K562 (cell line): ENCODE results near the gene MBNL1. TPM values are rescaled to one million over a fixed set of nuclear protein-coding genes. Genes with fewer than 3 reads are reported as not detected.
A peak's percentile ranks its signal among the peaks of the same experiment; 100 is the strongest.

Experiments used
- ATAC-seq: fragments of 200-7000 bp; cut with Tn5 transposase; 3 replicates; pipeline ENCODE4 v1.9.1; 2020; ENCODE audit warnings: moderate library complexity
- BruUV-seq: library from RNA; stranded (reverse); fragments of 400-500 nt; replicated peaks from 2 replicates; lab custom pipeline; 2021; lab: Mats Ljungman, UMichigan
- CTCF ChIA-PET: fragments of 300-600 bp; formaldehyde crosslinking; extraction: SDS; loops from one replicate; lab custom pipeline; 2021; ENCODE audit warnings: low intra/inter-chr PET ratio; lab: Yijun Ruan, JAX
- POLR2A ChIA-PET: fragments of 300-600, 350-650 bp; sonication (Branson Sonifier 250); formaldehyde crosslinking; extraction: SDS; loops from one replicate; lab custom pipeline; 2021; ENCODE audit warnings: antibody characterized with exemption, inconsistent platforms; lab: Yijun Ruan, JAX
- DNase-seq, 4 experiments: peaks; one replicate each; pipeline versions ENCODE4 v3.0.0 to v3.0.0-alpha.2; 2011 to 2018; ENCODE audit warnings: low spot score in 3 of 4, mixed read lengths in 3 of 4; ENCODE audit errors: extremely low read depth in 1 of 4
- FAIRE-seq: peaks from 2 replicates; lab custom pipeline; 2011; peaks lifted over from hg19 to GRCh38; lab: Jason Lieb, UNC
- H2AFZ ChIP-seq: 2 replicates; pipeline ENCODE4 v1.6.0; 2011; ENCODE audit warnings: low read depth, low read length, control low read depth, inconsistent platforms
- H3K27ac ChIP-seq: fragments of 200-600 bp; 3 replicates; pipeline ENCODE4 v1.8.0; 2011; ENCODE audit warnings: low read depth, mild to moderate bottlenecking, control low read depth, inconsistent platforms, low read length, moderate library complexity, mixed read lengths; ENCODE audit errors: extremely low read depth
- H3K27me3 ChIP-seq, 2 experiments: fragments of 300-600 bp in 1 of 2; 2 replicates in 1 of 2; 3 replicates in 1 of 2; pipeline versions ENCODE4 v1.6.0 to v1.8.0; 2011; ENCODE audit warnings: inconsistent platforms in 2 of 2, low read length in 2 of 2, mild to moderate bottlenecking in 1 of 2, mixed read lengths in 1 of 2, moderate library complexity in 1 of 2; ENCODE audit not compliant: control insufficient read depth in 2 of 2, insufficient read depth in 2 of 2
- H3K36me3 ChIP-seq: fragments of 300-600 bp; 3 replicates; pipeline ENCODE4 v1.8.0; 2011; ENCODE audit warnings: mild to moderate bottlenecking, low read length, inconsistent platforms; ENCODE audit not compliant: control insufficient read depth, insufficient read depth
- H3K4me1 ChIP-seq, 2 experiments: fragments of 200-600 bp in 1 of 2; replicated peaks in 1 of 2; 2 replicates in 1 of 2; 3 replicates in 1 of 2; pipeline versions ENCODE4 v1.5.1 to v1.8.0; 2011; ENCODE audit warnings: inconsistent platforms in 2 of 2, low read length in 2 of 2, mild to moderate bottlenecking in 1 of 2, mixed read lengths in 1 of 2, moderate library complexity in 1 of 2; ENCODE audit not compliant: control insufficient read depth in 2 of 2, insufficient read depth in 2 of 2
- H3K4me2 ChIP-seq: 2 replicates; pipeline ENCODE4 v1.6.1; 2011; ENCODE audit warnings: low read length, control low read depth, inconsistent platforms, mixed read lengths; ENCODE audit not compliant: insufficient read depth
- H3K4me3 ChIP-seq: fragments of 200-600 bp; sonication (generic), shearing (Covaris generic); 2 replicates; pipeline ENCODE4 v1.5.1; 2016; ENCODE audit warnings: control low read depth, inconsistent platforms
- H3K79me2 ChIP-seq: fragments of 200-600 bp; 3 replicates; pipeline ENCODE4 v1.8.0; 2011; ENCODE audit warnings: low read length, inconsistent platforms; ENCODE audit not compliant: control insufficient read depth, insufficient read depth
- H3K9ac ChIP-seq, 2 experiments: 2 replicates each; pipeline versions ENCODE4 v1.6.0 to v1.6.1; 2011; ENCODE audit warnings: low read depth in 2 of 2, low read length in 2 of 2, control low read depth in 1 of 2, inconsistent platforms in 1 of 2, mild to moderate bottlenecking in 1 of 2, mixed read lengths in 1 of 2; ENCODE audit not compliant: insufficient read depth in 1 of 2
- H3K9me1 ChIP-seq: one replicate; pipeline ENCODE4 v1.6.0; 2011; ENCODE audit warnings: inconsistent platforms, mild to moderate bottlenecking, low read length, moderate library complexity; ENCODE audit not compliant: control insufficient read depth, insufficient read depth
- H3K9me3 ChIP-seq: replicated peaks from 2 replicates; pipeline ENCODE4 v1.5.1; 2011; ENCODE audit warnings: low read depth, low read length, inconsistent platforms; ENCODE audit not compliant: control insufficient read depth, insufficient read depth
- H4K20me1 ChIP-seq: replicated peaks from 2 replicates; pipeline ENCODE4 v1.6.1; 2011; ENCODE audit warnings: low read length, inconsistent platforms, mixed read lengths; ENCODE audit not compliant: control insufficient read depth, insufficient read depth
- AFF1 ChIP-seq, 2 experiments: fragments of 450-650 bp; IDR thresholded peaks; 2 replicates each; pipeline ENCODE4 v1.6.1; 2018; ENCODE audit warnings: mild to moderate bottlenecking in 2 of 2, low read depth in 1 of 2; ENCODE audit not compliant: partially characterized antibody in 2 of 2
- ELF1 ChIP-seq: fragments of 200-800 bp; sonication (Bioruptor generic); IDR thresholded peaks from 2 replicates; pipeline ENCODE4 v1.6.1; 2016; ENCODE audit warnings: missing genetic modification characterization, missing compliant biosample characterization
- GTF2E2 ChIP-seq: fragments of 200-800 bp; sonication (Bioruptor generic); IDR thresholded peaks from 2 replicates; pipeline ENCODE4 v1.6.1; 2016; ENCODE audit warnings: missing genetic modification characterization, missing compliant biosample characterization
- HMBOX1 ChIP-seq: sonication (generic); IDR thresholded peaks from 2 replicates; pipeline ENCODE4 v1.6.1; 2016
- IRF1 ChIP-seq: sonication (generic); formaldehyde crosslinking; IDR thresholded peaks from 2 replicates; pipeline ENCODE4 v1.8.0; 2022; ENCODE audit warnings: missing genetic modification reagents, mild to moderate bottlenecking, borderline replicate concordance
- NFXL1 ChIP-seq: fragments of 450-650 bp; formaldehyde crosslinking; IDR thresholded peaks from 2 replicates; pipeline ENCODE4 v1.4.0; 2021; ENCODE audit warnings: mild to moderate bottlenecking
- SRSF3 ChIP-seq: fragments of 200-400 bp; formaldehyde crosslinking; IDR thresholded peaks from 2 replicates; pipeline ENCODE4 v1.6.1; 2016; ENCODE audit warnings: mild to moderate bottlenecking, low read length, moderate library complexity; ENCODE audit not compliant: insufficient read depth
- ZNF212 ChIP-seq: fragments of 450-650 bp; formaldehyde crosslinking; IDR thresholded peaks from 2 replicates; pipeline ENCODE4 v1.4.0; 2020; ENCODE audit warnings: mild to moderate bottlenecking
- whole genome bisulfite sequencing: fragments of 100-300 bp; shearing (Covaris generic); methylation state at CpG from one replicate; pipeline ENCODE4 v1.1.6; 2016; ENCODE audit warnings: low coverage, mixed read lengths; ENCODE audit not compliant: insufficient coverage; ENCODE audit errors: missing lambda C conversion rate; 5-methylcytosine and 5-hydroxymethylcytosine counted together
- in situ Hi-C: fragments of 300-500 bp; cut with MboI; formaldehyde crosslinking; loops from 4 replicates; pipeline ENCODE4 v1.15.0; 2018; ENCODE audit warnings: inconsistent platforms, mixed read lengths
- intact Hi-C: fragments of 100-400 bp; cut with micrococcal nuclease; formaldehyde crosslinking; loops from 2 replicates; pipeline ENCODE4 v1.14.2; 2022
- polyA plus RNA-seq, 8 experiments: library from polyadenylated mRNA; depleted of rRNA in 4 of 8; stranded (reverse) in 5 of 8; unstranded in 3 of 8; fragments of >200 nt; fragmentation: Nextera tagmentation in 2 of 8; fragmentation: Illumina TruSeq in 1 of 8; extraction: Ambion mirVana in 2 of 8; extraction: Trizol in 1 of 8; gene quantifications; 2 replicates each; pipeline versions ENCODE4 v1.2.1 to v1.2.3, GENCODE V29; 2011 to 2014; ENCODE audit warnings: inconsistent platforms in 1 of 8, missing spikeins in 1 of 8
- total RNA-seq, 7 experiments: library from RNA; depleted of rRNA in 6 of 7; stranded (reverse); fragments of >200 nt in 6 of 7; fragmentation: Illumina TruSeq in 2 of 7; extraction: Trizol in 2 of 7; gene quantifications; 2 replicates each; pipeline versions ENCODE4 v1.2.1 to v1.2.3, GENCODE V29; 2011 to 2021; ENCODE audit warnings: low replicate concordance in 1 of 7

The MBNL1 gene
- total and polyA plus RNA-seq, 9 of the 15 experiments (the other 6 are each of a cell fraction or from before 2014, with no cell fraction given), result 70.3 to 243 (median 220) TPM

GRCh38 chr3:152267831-152268554 lies 736 bp upstream of the MBNL1 start (continued):
- no peak for TF ChIP-seq HMBOX1
- TF ChIP-seq SRSF3, result no peak
- TF ChIP-seq ZNF212, result no peak

- H3K4me2 ChIP-seq, result peak overlapping the region; percentile 82
- peak; percentile 23 for ATAC-seq
- POLR2A ChIA-PET, result interaction anchor here (0.7 to 4.9 kb wide), 16 partner anchors 10 to 197 kb away, joined by 3 to 35 read pairs (median 4); no protein-coding TSS in a partner anchor
- H4K20me1 ChIP-seq, result no peaks in the 10 kb centered on the region
- no peaks in the 10 kb centered on the region for H3K9me3 ChIP-seq
- peak overlapping the region; percentile 91 to 94 for H3K9ac ChIP-seq
- CTCF ChIA-PET, result no interaction called here
- H3K4me1 ChIP-seq, result peaks cover 12 to 22% of the 10 kb centered on the region in 2 experiments; a peak in 4 of 5 replicates
- H3K27ac ChIP-seq, result peak overlapping the region; percentile 96
- DNase-seq, result peak; percentile 35 to 60 (median 56)
- intact Hi-C loops, result no loop called here
- peaks cover 98% of the 10 kb centered on the region for H3K79me2 ChIP-seq
- FAIRE-seq, result no peak
- peaks cover 13% of the 10 kb centered on the region; the same call in 2 of the 3 replicates for H3K36me3 ChIP-seq
- H2AFZ ChIP-seq, result peak overlapping the region; percentile 35
- WGBS, result under 1% methylated on average over 36 of the region's 56 CpGs
- in situ Hi-C loops, result no loop called here
- H3K27me3 ChIP-seq, result no peaks in the 10 kb centered on the region
- TSS peak; percentile 58 for BruUV-seq
- H3K4me3 ChIP-seq, result peak overlapping the region; percentile 75
- H3K9me1 ChIP-seq, result no peaks in the 10 kb centered on the region
- TF ChIP-seq IRF1 (CRISPR knock-in tag) (no peak), GTF2E2 (tag) (no peak; the same call in 1 of the 2 replicates), AFF1 (IDR thresholded peaks at IDR 0.05; ENCODE audit: low read depth in 1 of 2, partially characterized antibody in 2 of 2) (peak; percentile 27 to 76), ELF1 (tag) (peak; percentile 42), NFXL1 (CRISPR knock-in tag) (no peak)
These were observed 514 bp downstream of the MBNL1 start for GRCh38 chr3:152269056-152269830.
